ENCODE data around the gene RHBDD1. TPM values are rescaled to one million over a fixed set of nuclear protein-coding genes. Genes with fewer than 3 reads are reported as not detected.

The RHBDD1 gene
- total RNA-seq, 1 donor from 2014 or later: 31.3 TPM

GRCh38 chr2:227031379-227031778, 195.5 kb downstream of the RHBDD1 start:
- no peak for DNase-seq (ENCODE audit: low read depth)

GRCh38 chr2:227033471-227034148, 197.8 kb downstream of the RHBDD1 start:
- DNase-seq (ENCODE audit: low read depth): peak; percentile 26

GRCh38 chr2:227035711-227036367, 200.0 kb downstream of the RHBDD1 start:
- no peak for DNase-seq (ENCODE audit: low read depth)

GRCh38 chr2:227036527-227036926, 200.7 kb downstream of the RHBDD1 start:
- DNase-seq (ENCODE audit: low read depth): no peak

- no peak for DNase-seq (ENCODE audit: low read depth)
Measured at GRCh38 chr2:227038550-227039189, 202.8 kb downstream of the RHBDD1 start.

- DNase-seq (ENCODE audit: low read depth): no peak
Measured at GRCh38 chr2:227043981-227044380, 208.1 kb downstream of the RHBDD1 start.

Other genes with a start within 250 kb of the RHBDD1 start
- 7.3 and 34.0 TPM in 2 replicates for gene IRS1, start 36.2 kb upstream of the RHBDD1 start, total RNA-seq